Gastroesophageal sphincter (tissue), 3 donors: Measurements from ENCODE around the gene DAPK2.

Experiments
- EP300 ChIP-seq: sonication (generic); formaldehyde crosslinking; IDR thresholded peaks from one replicate; pipeline ENCODE4 v1.6.1; 2017; ENCODE audit warnings: antibody characterized with exemption, mild to moderate bottlenecking
- POLR2A ChIP-seq, 2 donors: fragments of 450-650 bp; IDR thresholded peaks; one replicate each; pipeline ENCODE4 v1.6.1; 2017; ENCODE audit warnings: antibody characterized with exemption in 2 of 2, mild to moderate bottlenecking in 2 of 2, moderate library complexity in 1 of 2
- POLR2AphosphoS5 ChIP-seq: sonication (generic); formaldehyde crosslinking; IDR thresholded peaks from one replicate; pipeline ENCODE4 v1.6.1; 2017; ENCODE audit warnings: antibody characterized with exemption
- TF ChIP-seq, protein P1 (sequence below), 4 experiments: fragments of 200-600 bp in 2 of 4; fragments of 450-650 bp in 2 of 4; sonication (generic) in 1 of 4; IDR thresholded peaks; one replicate each; pipeline ENCODE4 v1.5.1; 2017 to 2019; ENCODE audit warnings: antibody characterized with exemption in 4 of 4, mild to moderate bottlenecking in 2 of 4, moderate library complexity in 2 of 4

- TF ChIP-seq, protein P1, sequence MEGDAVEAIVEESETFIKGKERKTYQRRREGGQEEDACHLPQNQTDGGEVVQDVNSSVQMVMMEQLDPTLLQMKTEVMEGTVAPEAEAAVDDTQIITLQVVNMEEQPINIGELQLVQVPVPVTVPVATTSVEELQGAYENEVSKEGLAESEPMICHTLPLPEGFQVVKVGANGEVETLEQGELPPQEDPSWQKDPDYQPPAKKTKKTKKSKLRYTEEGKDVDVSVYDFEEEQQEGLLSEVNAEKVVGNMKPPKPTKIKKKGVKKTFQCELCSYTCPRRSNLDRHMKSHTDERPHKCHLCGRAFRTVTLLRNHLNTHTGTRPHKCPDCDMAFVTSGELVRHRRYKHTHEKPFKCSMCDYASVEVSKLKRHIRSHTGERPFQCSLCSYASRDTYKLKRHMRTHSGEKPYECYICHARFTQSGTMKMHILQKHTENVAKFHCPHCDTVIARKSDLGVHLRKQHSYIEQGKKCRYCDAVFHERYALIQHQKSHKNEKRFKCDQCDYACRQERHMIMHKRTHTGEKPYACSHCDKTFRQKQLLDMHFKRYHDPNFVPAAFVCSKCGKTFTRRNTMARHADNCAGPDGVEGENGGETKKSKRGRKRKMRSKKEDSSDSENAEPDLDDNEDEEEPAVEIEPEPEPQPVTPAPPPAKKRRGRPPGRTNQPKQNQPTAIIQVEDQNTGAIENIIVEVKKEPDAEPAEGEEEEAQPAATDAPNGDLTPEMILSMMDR (IDR thresholded peaks at IDR 0.05), result no peak
- TF ChIP-seq POLR2AphosphoS5 (no peak), POLR2A (IDR thresholded peaks at IDR 0.05) (no peak), EP300 (no peak)
Measured at GRCh38 chr15:63858448-63858847, 187.8 kb downstream of the DAPK2 start.
